Trophoblast cell (in vitro differentiated cells and primary cell): ENCODE data around the gene MED29.

Source experiments
- DNase-seq, 2 donors: peaks; one replicate each; pipeline ENCODE4 v3.0.0-alpha.2; 2016
- H2AFZ ChIP-seq: 2 replicates; pipeline ENCODE4 v1.6.1; 2013; ENCODE audit warnings: low read length, moderate library complexity, mild to moderate bottlenecking; ENCODE audit not compliant: insufficient read depth, poor library complexity
- H2AK5ac ChIP-seq: 2 replicates; pipeline ENCODE4 v1.6.1; 2013; ENCODE audit warnings: mild to moderate bottlenecking, low read length
- H2BK120ac ChIP-seq: 2 replicates; pipeline ENCODE4 v1.6.1; 2013; ENCODE audit warnings: low read length, mild to moderate bottlenecking, moderate library complexity; ENCODE audit not compliant: insufficient read depth, poor library complexity
- H2BK12ac ChIP-seq: 2 replicates; pipeline ENCODE4 v1.6.1; 2013; ENCODE audit warnings: mild to moderate bottlenecking, low read length, moderate library complexity
- H2BK5ac ChIP-seq: 2 replicates; pipeline ENCODE4 v1.6.1; 2013; ENCODE audit warnings: low read length, low read depth, moderate library complexity, mild to moderate bottlenecking; ENCODE audit not compliant: poor library complexity
- H3K14ac ChIP-seq: 2 replicates; pipeline ENCODE4 v1.6.1; 2013; ENCODE audit warnings: mild to moderate bottlenecking, low read length
- H3K18ac ChIP-seq: 2 replicates; pipeline ENCODE4 v1.6.1; 2013; ENCODE audit warnings: mild to moderate bottlenecking, low read length
- H3K23ac ChIP-seq: 2 replicates; pipeline ENCODE4 v1.6.1; 2013; ENCODE audit warnings: low read length
- H3K27ac ChIP-seq: 2 replicates; pipeline ENCODE4 v1.5.1; 2013; ENCODE audit warnings: low read depth, mild to moderate bottlenecking, inconsistent platforms, low read length, moderate library complexity
- H3K27me3 ChIP-seq: 2 replicates; pipeline ENCODE4 v1.6.1; 2013; ENCODE audit warnings: inconsistent platforms, mild to moderate bottlenecking, low read length, moderate library complexity; ENCODE audit not compliant: insufficient read depth
- H3K36me3 ChIP-seq, 2 experiments: 1 replicate in 1 of 2; 2 replicates in 1 of 2; pipeline ENCODE4 v1.6.1; 2013; ENCODE audit warnings: low read length in 2 of 2, mild to moderate bottlenecking in 2 of 2, moderate library complexity in 1 of 2; ENCODE audit not compliant: insufficient read depth in 2 of 2, control insufficient read depth in 1 of 2
- H3K4ac ChIP-seq: 2 replicates; pipeline ENCODE4 v1.6.1; 2013; ENCODE audit warnings: low read depth, mild to moderate bottlenecking, low read length, moderate library complexity
- H3K4me1 ChIP-seq, 2 experiments: 1 replicate in 1 of 2; 2 replicates in 1 of 2; pipeline ENCODE4 v1.6.1; 2013; ENCODE audit warnings: low read length in 2 of 2, mild to moderate bottlenecking in 2 of 2, moderate library complexity in 1 of 2; ENCODE audit not compliant: insufficient read depth in 2 of 2, control insufficient read depth in 1 of 2
- H3K4me2 ChIP-seq: 2 replicates; pipeline ENCODE4 v1.6.1; 2013; ENCODE audit warnings: inconsistent platforms, mild to moderate bottlenecking, low read length, moderate library complexity
- H3K4me3 ChIP-seq: 2 replicates; pipeline ENCODE4 v1.5.1; 2013; ENCODE audit warnings: mild to moderate bottlenecking, low read depth, low read length, inconsistent platforms
- H3K79me1 ChIP-seq: one replicate; pipeline ENCODE4 v1.6.1; 2013; ENCODE audit warnings: low read length
- H3K79me2 ChIP-seq: 2 replicates; pipeline ENCODE4 v1.6.1; 2013; ENCODE audit warnings: low read length, mild to moderate bottlenecking; ENCODE audit not compliant: control insufficient read depth, insufficient read depth, poor library complexity
- H3K9ac ChIP-seq: 2 replicates; pipeline ENCODE4 v1.6.1; 2013; ENCODE audit warnings: mild to moderate bottlenecking, low read length
- H3K9me3 ChIP-seq: 2 replicates; pipeline ENCODE4 v1.6.1; 2013; ENCODE audit warnings: low read depth, mild to moderate bottlenecking, control low read depth, inconsistent platforms, low read length; ENCODE audit not compliant: insufficient read depth
- H4K12ac ChIP-seq: 2 replicates; pipeline ENCODE4 v1.6.1; 2013; ENCODE audit warnings: low read depth, mild to moderate bottlenecking, low read length, moderate library complexity
- H4K8ac ChIP-seq: 2 replicates; pipeline ENCODE4 v1.6.1; 2013; ENCODE audit warnings: low read depth, mild to moderate bottlenecking, low read length, moderate library complexity
- H4K91ac ChIP-seq: one replicate; pipeline ENCODE4 v1.6.1; 2013; ENCODE audit warnings: low read depth, mild to moderate bottlenecking, low read length, moderate library complexity
- whole genome bisulfite sequencing: extraction: QIAGEN DNeasy Blood & Tissue Kit; methylation state at CpG from one replicate; pipeline ENCODE4 v1.1.7; 2013; ENCODE audit warnings: missing lambda C conversion rate; ENCODE audit not compliant: insufficient read length, insufficient coverage; ENCODE audit errors: extremely low coverage; 5-methylcytosine and 5-hydroxymethylcytosine counted together

The MED29 gene

GRCh38 chr19:39351537-39352064 lies 39.6 kb upstream of the MED29 start:
- H3K4me1 ChIP-seq: no peaks in the 10 kb centered on the region
- H3K79me1 ChIP-seq: no peaks in the 10 kb centered on the region
- peaks cover 23 to 48% of the 10 kb centered on the region in 2 experiments for H3K36me3 ChIP-seq
- no peak overlapping the region for H3K14ac ChIP-seq
- H2AK5ac ChIP-seq: no peak overlapping the region
- H3K4ac ChIP-seq: no peak overlapping the region
- WGBS: no CpG with 5 or more reads among the region's 4 CpGs
- no peak overlapping the region for H4K91ac ChIP-seq
- no peak overlapping the region for H4K12ac ChIP-seq
- no peak overlapping the region for H4K8ac ChIP-seq
- H2BK120ac ChIP-seq: no peak overlapping the region
- no peak for DNase-seq
- no peak overlapping the region for H3K4me3 ChIP-seq
- H3K27me3 ChIP-seq: no peaks in the 10 kb centered on the region
- H2BK12ac ChIP-seq: no peak overlapping the region
- no peak overlapping the region for H3K23ac ChIP-seq
- no peaks in the 10 kb centered on the region for H3K9me3 ChIP-seq
- no peaks in the 10 kb centered on the region for H3K79me2 ChIP-seq
- H3K27ac ChIP-seq: no peak overlapping the region
- H2AFZ ChIP-seq: no peak overlapping the region
- no peak overlapping the region for H3K18ac ChIP-seq
- H3K9ac ChIP-seq: no peak overlapping the region
- H3K4me2 ChIP-seq: no peak overlapping the region
- H2BK5ac ChIP-seq: no peak overlapping the region

- Histone ChIP-seq H2BK12ac (no peak overlapping the region), H4K12ac (no peak overlapping the region), H3K27ac (no peak overlapping the region), H2AFZ (no peak overlapping the region), H2BK5ac (no peak overlapping the region), H4K8ac (no peak overlapping the region), H3K4me3 (no peak overlapping the region), H3K14ac (no peak overlapping the region), H3K4ac (no peak overlapping the region), H3K9me3 (no peaks in the 10 kb centered on the region), H2AK5ac (no peak overlapping the region), H3K23ac (no peak overlapping the region), H3K4me2 (no peak overlapping the region), H2BK120ac (no peak overlapping the region), H3K79me2 (no peaks in the 10 kb centered on the region), H3K9ac (no peak overlapping the region), H3K18ac (no peak overlapping the region), H3K27me3 (no peaks in the 10 kb centered on the region), H3K36me3 (peaks cover 31 to 53% of the 10 kb centered on the region in 2 experiments), H3K4me1 (no peaks in the 10 kb centered on the region), H4K91ac (no peak overlapping the region), H3K79me1 (no peaks in the 10 kb centered on the region)
- no CpG with 5 or more reads among the region's 12 CpGs for WGBS
- DNase-seq: no peak
Observed at GRCh38 chr19:39352381-39353255, 38.6 kb upstream of the MED29 start.

GRCh38 chr19:39355253-39355652 lies 35.9 kb upstream of the MED29 start:
- no peak overlapping the region for H3K4ac ChIP-seq
- no peak overlapping the region for H3K23ac ChIP-seq
- H3K27ac ChIP-seq: no peak overlapping the region
- H3K4me2 ChIP-seq: no peak overlapping the region
- no peaks in the 10 kb centered on the region for H3K4me1 ChIP-seq
- no peak overlapping the region for H3K9ac ChIP-seq
- no peaks in the 10 kb centered on the region for H3K9me3 ChIP-seq
- peaks cover 42 to 64% of the 10 kb centered on the region in 2 experiments for H3K36me3 ChIP-seq
- H2AFZ ChIP-seq: no peak overlapping the region
- no peak overlapping the region for H2AK5ac ChIP-seq
- H3K79me2 ChIP-seq: no peaks in the 10 kb centered on the region
- no CpG with 5 or more reads among the region's 5 CpGs for WGBS
- no peak for DNase-seq
- no peak overlapping the region for H2BK5ac ChIP-seq
- H4K91ac ChIP-seq: no peak overlapping the region
- peak overlapping the region; percentile 48 for H4K12ac ChIP-seq
- no peak overlapping the region for H2BK120ac ChIP-seq
- no peak overlapping the region for H3K18ac ChIP-seq
- no peak overlapping the region for H2BK12ac ChIP-seq
- no peak overlapping the region for H4K8ac ChIP-seq
- H3K14ac ChIP-seq: no peak overlapping the region
- H3K27me3 ChIP-seq: no peaks in the 10 kb centered on the region
- H3K4me3 ChIP-seq: no peak overlapping the region
- H3K79me1 ChIP-seq: no peaks in the 10 kb centered on the region

GRCh38 chr19:39356073-39356472 lies 35.1 kb upstream of the MED29 start:
- H4K12ac ChIP-seq: no peak overlapping the region
- no peak overlapping the region for H4K91ac ChIP-seq
- WGBS: no CpG with 5 or more reads among the region's 3 CpGs
- H3K18ac ChIP-seq: no peak overlapping the region
- H2AK5ac ChIP-seq: no peak overlapping the region
- H3K36me3 ChIP-seq: peaks cover 45 to 69% of the 10 kb centered on the region in 2 experiments
- H3K4me1 ChIP-seq: no peaks in the 10 kb centered on the region
- no peak for DNase-seq
- H2BK120ac ChIP-seq: no peak overlapping the region
- H3K9ac ChIP-seq: no peak overlapping the region
- no peaks in the 10 kb centered on the region for H3K9me3 ChIP-seq
- no peaks in the 10 kb centered on the region for H3K79me2 ChIP-seq
- H3K23ac ChIP-seq: no peak overlapping the region
- H2BK12ac ChIP-seq: no peak overlapping the region
- no peaks in the 10 kb centered on the region for H3K79me1 ChIP-seq
- H3K4ac ChIP-seq: no peak overlapping the region
- no peak overlapping the region for H3K27ac ChIP-seq
- H2AFZ ChIP-seq: no peak overlapping the region
- H2BK5ac ChIP-seq: no peak overlapping the region
- H3K27me3 ChIP-seq: no peaks in the 10 kb centered on the region
- H4K8ac ChIP-seq: no peak overlapping the region
- no peak overlapping the region for H3K4me3 ChIP-seq
- no peak overlapping the region for H3K14ac ChIP-seq
- H3K4me2 ChIP-seq: no peak overlapping the region
